HG02981 (cell line): ENCODE measurements around the gene LRRC31.

Source experiments
- ATAC-seq: cut with Tn5 transposase; IDR thresholded peaks from one replicate; pipeline ENCODE4 v1.9.1; 2021; ENCODE audit warnings: mild to moderate bottlenecking, moderate library complexity; ENCODE audit not compliant: unreplicated experiment

The LRRC31 gene

DNA sequence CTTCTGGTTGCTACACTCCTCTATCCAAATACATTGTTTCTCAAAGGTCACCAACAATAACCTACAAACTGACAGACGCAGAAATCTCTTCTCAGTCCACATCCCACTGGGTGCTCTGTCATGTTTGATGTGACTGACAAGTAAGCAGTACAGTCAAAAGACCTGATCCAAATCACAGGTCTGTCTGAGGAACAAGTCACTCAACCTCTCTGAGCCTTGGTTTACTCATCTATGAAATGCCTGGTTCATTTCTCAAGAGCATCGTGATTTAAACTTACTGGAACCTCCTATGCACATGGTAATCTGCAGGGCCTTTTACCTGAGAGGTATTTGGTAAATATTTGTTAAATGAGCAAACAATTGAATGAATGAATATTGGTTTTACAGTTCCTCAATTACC is 5.5 kb downstream of the LRRC31 start:
- ATAC-seq, result no peak

GRCh38 chr3:169863458-169863899 is 6.3 kb downstream of the LRRC31 start:
- no peak for ATAC-seq

GRCh38 chr3:169861871-169862270 is 7.9 kb downstream of the LRRC31 start:
- no peak for ATAC-seq

GRCh38 chr3:169857811-169858210 is 11.9 kb downstream of the LRRC31 start:
- no peak for ATAC-seq

- ATAC-seq, result no peak
Measured at GRCh38 chr3:169855514-169855913, 14.2 kb downstream of the LRRC31 start.

GRCh38 chr3:169850618-169851017 is 19.1 kb downstream of the LRRC31 start:
- no peak for ATAC-seq

GRCh38 chr3:169848741-169849140 is 21.0 kb downstream of the LRRC31 start:
- no peak for ATAC-seq

DNA sequence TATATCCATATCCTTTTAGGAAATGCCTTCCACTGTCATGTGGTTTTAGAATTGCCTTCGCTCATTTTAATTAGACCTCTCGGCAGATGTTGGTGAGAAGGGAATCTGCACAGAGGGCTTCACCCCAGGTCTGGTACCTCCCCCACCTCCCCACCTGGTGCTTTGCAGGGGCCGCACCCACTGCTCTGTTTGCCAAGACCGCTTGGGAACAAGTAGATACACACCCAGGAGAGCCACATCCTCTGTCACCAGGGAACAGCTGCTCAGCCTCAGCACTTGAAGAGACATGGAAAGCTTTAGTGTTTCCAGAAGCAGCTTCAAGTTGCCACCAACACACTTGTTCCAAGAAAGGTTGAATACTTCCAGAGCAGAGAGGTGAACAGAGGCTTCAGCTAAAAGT is 21.8 kb downstream of the LRRC31 start:
- ATAC-seq, result no peak

DNA sequence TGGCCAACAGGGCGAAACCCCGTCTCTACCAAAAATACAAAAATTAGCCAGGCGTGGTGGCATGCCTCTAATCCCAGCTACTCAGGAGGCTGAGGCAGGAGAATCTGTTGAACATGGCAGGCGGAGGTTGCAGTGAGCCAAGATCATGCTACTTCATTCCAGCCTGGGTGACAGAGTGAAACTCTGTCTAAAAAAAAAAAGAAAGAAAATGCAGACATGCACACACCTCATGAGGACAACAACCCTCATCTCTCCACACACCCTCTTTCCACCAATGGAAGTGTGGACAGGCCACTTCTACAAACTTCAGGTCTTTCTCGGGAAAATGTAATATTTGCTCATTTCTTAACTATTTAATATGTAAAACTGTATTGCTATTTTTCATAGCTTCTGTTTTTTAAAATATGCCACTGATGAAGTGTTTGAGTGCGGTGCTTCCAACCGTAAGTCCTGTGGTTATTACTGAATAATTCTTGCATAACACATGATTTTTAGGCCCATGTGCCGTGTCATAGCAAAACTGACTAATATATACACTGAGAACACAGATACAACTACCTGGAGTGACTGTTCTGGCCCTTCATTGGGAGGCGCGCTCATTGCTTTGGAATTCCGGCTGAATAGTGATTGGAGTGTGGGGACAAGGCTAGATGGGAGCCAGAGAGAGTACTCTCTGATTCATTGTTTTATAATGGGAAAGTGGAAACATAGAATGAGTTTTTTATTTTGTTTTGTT is 23.1 kb downstream of the LRRC31 start:
- peak; percentile 97 for ATAC-seq

GRCh38 chr3:169842960-169843359 is 26.8 kb downstream of the LRRC31 start:
- no peak for ATAC-seq

DNA sequence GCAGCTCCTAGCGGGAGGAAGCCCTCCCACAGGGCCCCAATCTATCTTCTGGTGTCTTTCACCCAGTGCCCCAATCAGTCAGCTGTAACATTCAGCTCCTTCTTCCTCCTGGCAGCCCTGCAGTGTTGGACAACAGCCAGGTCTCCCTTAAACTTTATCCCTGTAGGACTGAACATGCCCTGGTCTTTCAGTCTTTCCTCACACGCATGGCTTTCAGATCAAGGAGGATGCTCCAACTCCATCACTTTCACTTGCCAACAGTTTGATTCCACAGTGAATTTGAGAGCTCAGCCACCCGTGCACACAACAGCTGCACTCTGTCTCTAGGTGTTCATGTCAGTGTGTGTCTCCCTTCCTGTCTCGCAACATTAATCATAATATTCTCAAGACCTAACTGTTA is 28.6 kb downstream of the LRRC31 start:
- no peak for ATAC-seq

GRCh38 chr3:169838511-169839030 is 31.2 kb downstream of the LRRC31 start:
- ATAC-seq, result no peak

GRCh38 chr3:169836942-169837275 is 32.8 kb downstream of the LRRC31 start:
- no peak for ATAC-seq

DNA sequence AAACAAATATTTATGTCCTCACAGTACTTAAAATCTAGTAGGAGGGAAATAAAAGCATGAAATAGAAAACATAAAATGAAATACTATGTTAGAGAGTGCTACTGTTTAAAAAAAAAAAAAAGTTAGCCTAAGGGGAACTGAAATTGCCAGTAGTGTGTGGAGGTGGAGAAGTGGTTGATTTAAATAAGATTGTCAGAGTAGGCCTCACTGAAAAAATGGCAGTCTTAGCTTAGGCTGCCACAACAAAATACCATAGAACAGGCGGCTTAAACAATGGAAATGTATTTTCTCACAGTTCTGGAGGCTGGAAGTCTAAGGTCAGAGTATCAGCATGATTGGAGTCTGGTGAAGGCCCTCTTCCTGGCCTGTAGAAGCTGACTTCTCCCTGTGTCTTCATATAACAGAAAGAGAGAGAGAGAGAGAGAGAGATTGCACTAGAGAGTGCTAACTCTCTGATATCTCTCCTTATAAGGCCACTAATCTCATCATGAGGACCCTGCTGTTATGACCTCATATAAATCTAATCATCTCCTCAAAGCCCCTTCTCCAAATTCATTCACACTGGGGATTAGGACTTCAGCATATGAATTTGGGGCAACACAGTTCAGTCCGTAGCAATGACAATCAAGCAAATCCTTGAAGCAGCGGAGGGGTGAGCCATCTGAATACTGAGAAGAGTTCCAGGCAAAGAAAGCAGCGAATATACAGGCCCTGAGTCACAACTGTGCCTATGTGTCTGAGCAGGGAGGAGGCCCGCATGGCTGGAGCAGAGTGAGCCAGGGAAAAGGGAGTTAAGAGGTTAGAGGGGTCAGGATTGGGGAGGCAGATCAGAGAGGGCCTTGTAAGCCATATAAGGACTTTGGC is 33.4 kb downstream of the LRRC31 start:
- ATAC-seq, result peak; percentile 89

DNA sequence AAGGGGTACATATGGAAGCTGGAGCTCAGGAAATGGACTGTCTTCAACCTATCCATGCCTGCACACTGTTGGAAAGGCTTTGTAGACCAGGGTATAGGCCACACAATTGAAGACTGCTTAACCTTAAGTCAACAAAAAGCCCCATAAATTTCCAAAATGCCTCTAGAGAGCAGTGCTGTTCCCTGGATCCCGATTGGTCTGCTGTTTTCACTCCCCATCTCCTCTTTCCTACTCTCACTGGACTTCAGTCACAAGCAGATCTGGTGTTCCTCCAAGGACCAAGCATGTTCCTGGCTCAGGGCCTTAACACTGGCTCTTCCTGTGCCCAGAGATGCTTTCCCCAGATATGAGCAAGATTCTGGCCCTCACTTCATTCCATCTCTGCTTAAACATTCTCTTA is 34.2 kb downstream of the LRRC31 start:
- no peak for ATAC-seq

DNA sequence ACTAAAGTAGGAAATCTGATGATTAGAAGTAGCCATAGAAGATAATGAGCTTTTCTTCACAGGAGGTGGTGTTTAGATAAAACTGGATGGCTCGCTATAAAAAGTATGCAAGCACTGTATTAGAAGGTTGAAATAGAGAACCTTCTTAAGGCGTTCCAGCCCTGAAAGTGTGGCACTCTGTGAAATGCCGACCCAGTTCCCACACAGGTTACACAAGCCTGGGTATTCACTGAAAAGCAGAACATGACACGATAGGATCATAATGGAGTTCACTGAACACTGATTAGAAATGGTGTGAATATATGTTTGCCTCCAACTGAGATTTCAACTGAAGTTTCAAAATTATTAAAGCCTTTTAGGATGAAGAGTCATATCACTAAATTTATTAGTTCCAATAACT is 42.0 kb downstream of the LRRC31 start:
- no peak for ATAC-seq

DNA sequence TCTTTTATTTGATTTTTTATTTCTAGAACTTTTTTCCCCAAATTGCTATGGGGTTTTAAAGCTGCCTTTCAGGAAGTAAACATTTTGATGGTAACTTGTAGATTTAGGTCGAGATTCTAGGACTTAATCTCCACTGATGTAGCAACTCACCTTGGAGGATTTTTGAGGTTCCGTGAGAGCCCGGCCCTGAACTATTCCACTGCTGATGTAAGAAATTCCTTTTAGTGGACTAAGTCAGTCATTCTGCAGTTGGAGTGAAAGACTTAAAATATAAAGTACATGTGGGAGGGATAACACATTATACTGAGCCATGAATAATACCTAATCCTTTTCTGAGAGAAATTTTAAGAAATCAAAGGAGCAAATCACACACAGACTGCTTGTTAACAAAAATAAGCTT is 44.4 kb downstream of the LRRC31 start:
- ATAC-seq, result no peak

DNA sequence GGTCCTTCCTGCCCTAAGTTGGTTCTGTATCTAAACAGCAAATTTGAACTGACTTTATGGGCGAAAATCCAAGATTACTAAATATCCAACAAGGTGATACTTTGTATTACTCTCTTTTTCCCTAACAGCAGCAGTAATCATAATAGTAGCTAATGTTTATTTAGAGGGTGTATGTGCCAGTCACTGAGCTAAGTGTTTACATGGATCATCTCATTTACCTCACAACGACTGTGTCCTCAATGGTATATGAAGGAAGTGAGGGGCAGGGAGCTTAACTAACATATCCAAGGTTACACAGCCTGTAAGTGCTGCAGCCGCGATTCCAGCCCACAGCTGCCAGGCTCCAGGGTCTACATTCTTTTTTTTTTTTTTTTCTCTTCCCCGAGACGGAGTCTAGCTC is 46.8 kb downstream of the LRRC31 start:
- no peak for ATAC-seq

DNA sequence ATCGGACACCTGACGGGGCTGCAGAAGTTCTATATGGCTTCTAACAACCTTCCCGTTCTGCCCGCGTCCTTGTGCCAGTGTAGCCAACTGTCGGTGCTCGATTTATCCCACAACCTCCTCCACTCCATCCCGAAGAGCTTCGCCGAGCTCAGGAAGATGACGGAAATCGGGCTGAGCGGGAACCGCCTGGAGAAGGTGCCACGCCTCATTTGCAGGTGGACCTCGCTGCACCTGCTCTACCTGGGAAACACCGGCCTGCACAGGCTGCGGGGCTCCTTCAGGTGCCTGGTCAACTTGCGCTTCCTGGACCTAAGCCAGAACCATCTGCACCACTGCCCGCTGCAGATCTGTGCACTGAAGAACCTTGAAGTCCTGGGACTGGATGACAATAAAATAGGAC is 47.2 kb downstream of the LRRC31 start:
- ATAC-seq, result no peak

DNA sequence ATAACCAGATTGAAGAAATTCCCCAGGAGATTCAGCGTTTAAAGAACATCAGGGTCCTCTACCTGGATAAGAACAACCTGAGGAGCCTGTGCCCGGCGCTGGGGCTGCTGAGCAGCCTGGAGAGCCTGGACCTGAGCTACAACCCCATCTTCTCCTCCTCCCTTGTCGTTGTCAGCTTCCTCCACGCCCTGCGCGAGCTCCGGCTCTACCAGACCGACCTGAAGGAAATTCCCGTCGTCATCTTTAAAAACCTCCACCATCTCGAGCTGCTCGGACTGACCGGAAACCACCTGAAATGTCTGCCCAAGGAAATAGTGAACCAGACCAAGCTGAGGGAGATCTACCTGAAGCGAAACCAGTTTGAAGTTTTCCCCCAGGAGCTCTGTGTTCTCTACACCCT is 47.6 kb downstream of the LRRC31 start:
- no peak for ATAC-seq

DNA sequence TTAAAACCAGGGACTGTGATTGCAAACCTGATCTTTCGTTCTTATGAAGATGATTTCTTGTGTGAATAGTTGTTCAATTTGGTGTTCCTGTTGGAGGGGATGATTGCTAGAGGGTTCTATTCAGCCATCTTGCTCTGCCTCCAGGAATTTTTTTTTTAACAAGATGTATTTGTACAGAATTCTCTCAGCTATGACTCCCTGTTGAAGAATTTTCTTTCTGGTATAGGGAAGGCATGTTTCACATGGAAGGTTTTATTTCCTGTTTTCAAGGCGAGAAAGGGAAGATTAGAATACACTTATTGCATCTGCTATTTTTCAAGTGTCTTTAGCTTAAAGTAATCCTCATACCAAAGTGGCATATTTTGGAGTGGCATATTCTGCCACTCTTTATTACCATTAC is 51.4 kb downstream of the LRRC31 start:
- no peak for ATAC-seq

- ATAC-seq, result no peak
Measured at GRCh38 chr3:169815590-169816150, 54.1 kb downstream of the LRRC31 start.
